ENCODE data around the gene GNA12.

DNA sequence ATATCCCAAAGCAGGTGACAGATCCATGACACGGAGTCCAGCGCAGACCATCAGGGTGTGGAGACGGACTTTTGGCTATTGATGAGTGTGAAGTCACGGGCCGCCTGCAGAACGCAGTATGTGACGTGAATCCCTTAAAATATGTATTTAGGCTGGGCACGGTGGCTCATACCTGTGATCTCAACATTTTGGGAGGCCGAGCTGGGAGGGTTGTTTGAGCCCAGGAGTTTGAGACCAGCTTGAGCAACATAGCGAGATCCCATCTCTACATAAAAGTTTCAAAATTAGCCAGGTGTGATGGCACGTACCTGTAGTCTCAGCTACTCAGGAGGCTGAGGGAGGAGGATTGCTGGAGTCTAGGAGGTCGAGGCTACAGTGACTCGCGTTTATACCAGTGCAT lies 158.0 kb downstream of the GNA12 start:
- TF ChIP-seq, protein P1, sequence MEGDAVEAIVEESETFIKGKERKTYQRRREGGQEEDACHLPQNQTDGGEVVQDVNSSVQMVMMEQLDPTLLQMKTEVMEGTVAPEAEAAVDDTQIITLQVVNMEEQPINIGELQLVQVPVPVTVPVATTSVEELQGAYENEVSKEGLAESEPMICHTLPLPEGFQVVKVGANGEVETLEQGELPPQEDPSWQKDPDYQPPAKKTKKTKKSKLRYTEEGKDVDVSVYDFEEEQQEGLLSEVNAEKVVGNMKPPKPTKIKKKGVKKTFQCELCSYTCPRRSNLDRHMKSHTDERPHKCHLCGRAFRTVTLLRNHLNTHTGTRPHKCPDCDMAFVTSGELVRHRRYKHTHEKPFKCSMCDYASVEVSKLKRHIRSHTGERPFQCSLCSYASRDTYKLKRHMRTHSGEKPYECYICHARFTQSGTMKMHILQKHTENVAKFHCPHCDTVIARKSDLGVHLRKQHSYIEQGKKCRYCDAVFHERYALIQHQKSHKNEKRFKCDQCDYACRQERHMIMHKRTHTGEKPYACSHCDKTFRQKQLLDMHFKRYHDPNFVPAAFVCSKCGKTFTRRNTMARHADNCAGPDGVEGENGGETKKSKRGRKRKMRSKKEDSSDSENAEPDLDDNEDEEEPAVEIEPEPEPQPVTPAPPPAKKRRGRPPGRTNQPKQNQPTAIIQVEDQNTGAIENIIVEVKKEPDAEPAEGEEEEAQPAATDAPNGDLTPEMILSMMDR (IDR thresholded peaks at IDR 0.05): no peak
- TF ChIP-seq POLR2A (IDR thresholded peaks at IDR 0.05): no peak
- no peak for TF ChIP-seq POLR2AphosphoS5 (IDR thresholded peaks at IDR 0.05)

All from stomach (tissue), 4 donors.